ENCODE measurements around the gene OSBPL9. TPM values are rescaled to one million over a fixed set of nuclear protein-coding genes. Genes with fewer than 3 reads are reported as not detected.

Gene OSBPL9
- total and polyA plus RNA-seq, 8 donors = 63.1 to 139 (median 114) TPM

DNA sequence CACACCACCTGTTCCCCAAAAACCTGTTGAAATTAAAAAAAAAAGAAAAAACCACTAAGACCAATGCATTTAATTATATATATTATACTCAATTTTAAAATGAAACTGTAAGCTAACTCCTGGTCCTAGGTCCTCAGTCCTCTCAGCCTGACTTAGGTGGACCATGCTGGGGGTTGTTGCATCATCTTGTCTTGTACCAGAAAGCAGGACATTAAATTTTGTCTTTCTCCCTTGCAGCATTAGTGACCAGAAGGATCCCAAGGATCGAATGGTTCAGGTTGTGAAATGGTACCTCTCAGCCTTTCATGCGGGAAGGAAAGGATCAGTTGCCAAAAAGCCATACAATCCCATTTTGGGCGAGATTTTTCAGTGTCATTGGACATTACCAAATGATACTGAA, 164.0 kb downstream of the OSBPL9 start:
- H3K36me3 ChIP-seq = peaks cover 0 to 53% of the 10 kb centered on the region in 2 donors
- H3K9me3 ChIP-seq = no peaks in the 10 kb centered on the region
- TF ChIP-seq, protein P1, sequence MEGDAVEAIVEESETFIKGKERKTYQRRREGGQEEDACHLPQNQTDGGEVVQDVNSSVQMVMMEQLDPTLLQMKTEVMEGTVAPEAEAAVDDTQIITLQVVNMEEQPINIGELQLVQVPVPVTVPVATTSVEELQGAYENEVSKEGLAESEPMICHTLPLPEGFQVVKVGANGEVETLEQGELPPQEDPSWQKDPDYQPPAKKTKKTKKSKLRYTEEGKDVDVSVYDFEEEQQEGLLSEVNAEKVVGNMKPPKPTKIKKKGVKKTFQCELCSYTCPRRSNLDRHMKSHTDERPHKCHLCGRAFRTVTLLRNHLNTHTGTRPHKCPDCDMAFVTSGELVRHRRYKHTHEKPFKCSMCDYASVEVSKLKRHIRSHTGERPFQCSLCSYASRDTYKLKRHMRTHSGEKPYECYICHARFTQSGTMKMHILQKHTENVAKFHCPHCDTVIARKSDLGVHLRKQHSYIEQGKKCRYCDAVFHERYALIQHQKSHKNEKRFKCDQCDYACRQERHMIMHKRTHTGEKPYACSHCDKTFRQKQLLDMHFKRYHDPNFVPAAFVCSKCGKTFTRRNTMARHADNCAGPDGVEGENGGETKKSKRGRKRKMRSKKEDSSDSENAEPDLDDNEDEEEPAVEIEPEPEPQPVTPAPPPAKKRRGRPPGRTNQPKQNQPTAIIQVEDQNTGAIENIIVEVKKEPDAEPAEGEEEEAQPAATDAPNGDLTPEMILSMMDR (IDR thresholded peaks at IDR 0.05) = no peak
- H3K27ac ChIP-seq = no peak overlapping the region
- no peaks in the 10 kb centered on the region for H3K27me3 ChIP-seq
- ATAC-seq = no peak
- no peak overlapping the region for H3K4me3 ChIP-seq
- peaks cover 0 to 5% of the 10 kb centered on the region in 2 donors for H3K4me1 ChIP-seq
- DNase-seq = no peak
- intact Hi-C loops (cut with DNase I) = no loop called here

DNA sequence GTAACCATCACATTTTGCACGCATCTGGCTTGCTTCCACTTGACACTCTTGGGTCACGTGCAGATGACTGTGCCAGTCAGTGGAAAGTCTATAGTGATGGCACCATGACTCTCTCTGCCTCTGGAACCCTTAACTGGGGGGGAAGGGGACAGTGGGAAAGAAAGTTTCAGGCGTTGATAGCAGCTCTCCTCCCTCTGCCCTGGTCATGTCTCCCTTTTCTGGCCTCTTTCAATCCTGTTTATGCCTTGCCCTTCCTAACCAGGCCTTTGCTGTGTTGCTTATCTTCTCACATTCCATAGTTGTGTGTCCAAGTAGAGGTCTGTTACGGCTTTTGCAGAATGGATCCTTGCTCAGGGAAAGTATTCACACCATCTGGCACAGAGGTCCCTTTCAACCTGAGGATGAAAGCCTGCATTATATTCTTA, 168.1 kb downstream of the OSBPL9 start:
- ATAC-seq = no peak
- Histone ChIP-seq H3K4me1 (no peaks in the 10 kb centered on the region), H3K9me3 (no peaks in the 10 kb centered on the region), H3K4me3 (no peak overlapping the region), H3K27me3 (no peaks in the 10 kb centered on the region), H3K27ac (no peak overlapping the region), H3K36me3 (peaks cover 0 to 85% of the 10 kb centered on the region in 2 donors)
- intact Hi-C loops (cut with DNase I) = no loop called here
- no peak for DNase-seq
- TF ChIP-seq, protein P1 (IDR thresholded peaks at IDR 0.05) = no peak

DNA sequence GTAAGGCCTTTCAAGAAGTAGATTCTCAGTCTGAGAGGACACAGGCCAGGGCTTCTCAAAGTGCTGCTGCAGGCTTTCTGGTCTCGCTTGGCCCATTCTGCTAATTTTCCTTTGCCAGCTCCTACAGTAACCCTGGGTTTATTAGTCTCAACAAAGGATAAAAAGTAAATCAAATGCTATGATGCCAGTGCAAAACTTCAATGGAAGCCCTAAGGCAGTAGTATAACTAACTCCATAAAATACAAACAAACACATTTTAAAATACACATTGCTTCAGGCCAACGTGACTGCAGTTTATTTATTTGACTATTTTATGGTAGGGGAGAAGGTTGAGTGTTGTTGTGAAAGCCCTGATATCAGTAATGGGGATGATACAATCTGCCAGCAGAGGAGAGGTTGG, 172.0 kb downstream of the OSBPL9 start:
- intact Hi-C loops (cut with DNase I) = no loop called here
- no peak overlapping the region for H3K27ac ChIP-seq
- no peaks in the 10 kb centered on the region for H3K9me3 ChIP-seq
- no peaks in the 10 kb centered on the region for H3K4me1 ChIP-seq
- no peaks in the 10 kb centered on the region for H3K27me3 ChIP-seq
- H3K36me3 ChIP-seq = peaks cover 0 to 100% of the 10 kb centered on the region in 2 donors
- DNase-seq = no peak
- H3K4me3 ChIP-seq = no peak overlapping the region
- ATAC-seq = no peak
- TF ChIP-seq, protein P1 (IDR thresholded peaks at IDR 0.05) = no peak

DNA sequence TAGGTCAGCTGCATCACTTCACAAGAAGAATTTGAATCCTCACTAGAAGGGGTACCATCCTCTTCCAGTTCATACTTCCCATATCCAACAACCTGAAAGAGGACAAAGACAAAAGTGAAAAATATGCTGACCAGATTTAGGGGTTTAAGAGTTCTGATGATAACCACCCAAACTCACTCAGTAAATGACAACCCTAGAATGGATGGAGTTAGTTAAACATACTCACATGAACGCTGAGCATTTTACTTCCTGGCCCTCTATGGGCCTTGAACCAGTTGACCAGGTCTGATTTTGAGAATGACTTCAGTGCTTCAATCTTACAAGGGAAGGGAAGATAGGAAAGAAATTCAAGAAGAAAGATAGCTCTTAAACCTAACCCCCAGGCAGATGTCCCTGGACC, 172.4 kb downstream of the OSBPL9 start:
- no peak overlapping the region for H3K4me3 ChIP-seq
- intact Hi-C loops (cut with DNase I) = no loop called here
- no peaks in the 10 kb centered on the region for H3K9me3 ChIP-seq
- H3K27me3 ChIP-seq = no peaks in the 10 kb centered on the region
- no peak overlapping the region for H3K27ac ChIP-seq
- no peak for ATAC-seq
- no peak for DNase-seq
- peaks cover 0 to 100% of the 10 kb centered on the region in 2 donors for H3K36me3 ChIP-seq
- H3K4me1 ChIP-seq = no peaks in the 10 kb centered on the region
- TF ChIP-seq, protein P1 (IDR thresholded peaks at IDR 0.05) = no peak

DNA sequence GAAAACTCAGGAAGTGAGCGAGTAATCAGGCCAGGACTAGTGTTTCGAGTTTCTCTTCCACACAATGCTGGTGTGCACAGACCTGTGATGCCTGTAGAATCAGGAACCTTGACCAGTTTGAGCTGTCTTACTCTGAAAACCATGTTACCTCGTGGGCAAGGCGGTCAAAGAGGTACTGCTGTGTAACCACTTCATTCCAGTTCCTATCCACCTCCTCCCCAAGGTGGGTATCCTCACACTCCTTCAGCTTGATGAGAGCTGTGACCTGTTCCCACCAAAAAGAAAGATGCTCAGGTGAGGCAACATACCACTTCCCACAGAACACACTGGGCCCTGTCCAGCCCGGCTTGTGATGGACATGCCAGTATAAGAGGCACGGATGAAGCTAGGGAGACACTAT, 173.5 kb downstream of the OSBPL9 start:
- Histone ChIP-seq H3K36me3 (peaks cover 0 to 99% of the 10 kb centered on the region in 2 donors), H3K27ac (no peak overlapping the region), H3K27me3 (no peaks in the 10 kb centered on the region), H3K9me3 (no peaks in the 10 kb centered on the region), H3K4me3 (no peak overlapping the region), H3K4me1 (no peaks in the 10 kb centered on the region)
- intact Hi-C loops (cut with DNase I) = no loop called here
- no peak for DNase-seq
- no peak for ATAC-seq
- TF ChIP-seq, protein P1 (IDR thresholded peaks at IDR 0.05) = no peak
